Glomerular visceral epithelial cell (primary cell): ENCODE results near the gene MLLT11.
"Not testable (repeated sequence)": the region's sequence is repeated elsewhere in the genome, so short reads cannot be mapped to it uniquely, and the experiment has no call there.

Experiments used
- DNase-seq: peaks from one replicate; pipeline ENCODE4 v3.0.0-alpha.2; 2016; ENCODE audit errors: extremely low spot score

MLLT11 gene

GRCh38 chr1:151056149-151056548 is 4.0 kb upstream of the MLLT11 start:
- no peak for DNase-seq

DNA sequence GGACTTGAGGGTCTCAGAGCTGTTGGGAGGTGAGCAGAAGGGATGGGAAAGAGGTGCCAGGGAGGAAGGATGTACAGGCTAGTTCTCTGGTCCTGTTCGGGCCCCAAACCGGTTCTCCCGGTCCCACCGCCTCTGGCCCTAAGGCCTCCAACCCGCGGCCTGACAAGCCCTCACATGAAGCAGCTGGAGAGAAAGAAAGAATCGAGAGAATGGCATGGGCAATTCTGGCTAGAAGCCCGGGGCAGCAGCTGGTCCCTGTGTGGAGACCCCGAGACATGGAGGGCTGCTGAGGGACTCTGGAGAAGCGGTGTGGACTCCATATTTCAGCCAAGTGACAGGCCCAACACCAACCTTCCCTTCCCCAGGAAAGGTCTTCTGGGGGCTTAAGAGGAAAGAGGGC is 1.5 kb upstream of the MLLT11 start:
- DNase-seq = peak; percentile 18

GRCh38 chr1:151059109-151060006 is 839 bp upstream of the MLLT11 start, which contains the start of gene CDC42SE1:
CDC42SE1 (minus strand) TSS chr1:151059622; CDS start chr1:151055730, 3,892 bp downstream.
- DNase-seq = peak; percentile 89

GRCh38 chr1:151060657-151061421 is 642 bp downstream of the MLLT11 start:
- no peak for DNase-seq

GRCh38 chr1:151061704-151062103 is 1.5 kb downstream of the MLLT11 start:
- no peak for DNase-seq

- DNase-seq = peak; percentile 70
These were observed 2.7 kb downstream of the MLLT11 start for GRCh38 chr1:151062741-151063371.

GRCh38 chr1:151065089-151065645 is 5.0 kb downstream of the MLLT11 start:
- DNase-seq = no peak

DNA sequence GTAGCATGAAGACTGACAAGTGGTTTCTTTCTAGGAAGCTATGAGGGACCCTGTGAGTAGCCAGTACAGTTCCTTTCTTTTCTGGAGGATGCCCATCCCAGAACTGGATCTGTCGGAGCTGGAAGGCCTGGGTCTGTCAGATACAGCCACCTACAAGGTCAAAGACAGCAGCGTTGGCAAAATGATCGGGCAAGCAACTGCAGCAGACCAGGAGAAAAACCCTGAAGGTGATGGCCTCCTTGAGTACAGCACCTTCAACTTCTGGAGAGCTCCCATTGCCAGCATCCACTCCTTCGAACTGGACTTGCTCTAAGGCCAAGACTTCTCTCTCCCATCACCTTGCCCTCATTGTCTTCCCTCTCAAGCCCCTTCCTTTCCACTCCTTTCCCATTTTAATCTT is 7.0 kb downstream of the MLLT11 start:
- no peak for DNase-seq

- no peak for DNase-seq
These were observed 8.9 kb downstream of the MLLT11 start for GRCh38 chr1:151069103-151069486.

GRCh38 chr1:151070474-151071276 is 10.5 kb downstream of the MLLT11 start, which contains the start of gene GABPB2:
GABPB2 (plus strand) TSS chr1:151070761; CDS start chr1:151088190, 17,429 bp downstream.
- DNase-seq = peak; percentile 92

GRCh38 chr1:151072224-151072623 is 12.0 kb downstream of the MLLT11 start:
- no peak for DNase-seq

GRCh38 chr1:151085953-151086559 is 25.9 kb downstream of the MLLT11 start:
- DNase-seq = no peak

DNA sequence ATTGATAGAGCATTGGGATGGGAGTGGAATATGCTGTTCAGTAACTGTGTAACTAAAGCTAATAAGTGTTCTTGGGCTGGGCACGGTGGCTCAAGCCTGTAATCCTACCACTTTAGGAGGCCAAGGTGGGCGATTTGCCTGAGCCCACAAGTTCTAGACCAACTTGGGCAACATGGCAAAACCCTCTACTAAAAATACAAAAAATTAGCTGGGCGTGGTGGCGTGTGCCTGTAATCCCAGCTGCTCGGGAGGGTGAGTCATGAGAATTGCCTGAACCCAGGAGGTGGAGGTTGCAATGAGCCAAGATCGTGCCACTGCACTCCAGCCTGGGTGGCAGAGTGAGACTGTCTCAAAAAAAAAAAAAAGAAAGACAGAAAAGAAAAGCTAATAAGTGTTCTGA is 37.2 kb downstream of the MLLT11 start:
- not testable (repeated sequence) for DNase-seq

- no peak for DNase-seq
These were observed 37.9 kb downstream of the MLLT11 start for GRCh38 chr1:151098126-151098525.

DNA sequence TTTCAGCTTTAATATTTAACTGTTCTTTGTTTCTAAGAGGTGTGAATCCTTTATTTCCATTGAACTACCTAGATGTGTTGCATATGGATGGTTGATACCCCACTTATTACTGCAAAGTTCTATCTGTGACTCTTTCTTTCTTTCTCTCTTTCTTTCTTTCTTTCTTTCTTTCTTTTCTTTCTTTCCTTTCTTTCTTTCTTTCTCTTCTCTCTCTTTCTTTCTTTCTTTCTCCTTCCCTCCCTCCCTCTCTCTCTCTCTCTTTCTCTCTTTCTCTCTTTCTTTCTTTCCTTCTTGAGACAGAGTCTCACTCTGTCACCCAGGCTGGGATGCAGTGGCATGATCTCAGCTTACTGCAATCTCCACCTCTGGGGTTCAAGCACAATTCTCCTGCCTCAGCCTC is 44.4 kb downstream of the MLLT11 start:
- no peak for DNase-seq

DNA sequence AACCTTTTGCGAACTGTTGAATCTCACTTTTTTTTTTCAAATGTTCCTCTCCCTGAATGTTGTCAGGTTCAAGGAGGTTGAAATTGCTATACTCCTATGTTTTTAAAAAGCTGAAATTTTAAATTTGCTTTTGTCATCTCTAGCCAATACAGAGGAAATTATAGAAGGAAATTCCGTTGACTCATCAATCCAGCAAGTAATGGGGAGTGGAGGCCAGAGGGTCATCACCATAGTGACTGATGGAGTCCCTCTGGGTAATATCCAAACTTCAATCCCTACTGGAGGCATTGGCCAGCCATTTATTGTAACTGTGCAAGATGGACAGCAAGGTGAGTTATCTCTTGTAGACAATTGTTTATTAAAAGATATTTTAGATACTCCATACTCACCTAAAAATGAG is 46.7 kb downstream of the MLLT11 start:
- DNase-seq = peak; percentile 20

- DNase-seq = no peak
These were observed 48.1 kb downstream of the MLLT11 start for GRCh38 chr1:151108331-151108730.

DNA sequence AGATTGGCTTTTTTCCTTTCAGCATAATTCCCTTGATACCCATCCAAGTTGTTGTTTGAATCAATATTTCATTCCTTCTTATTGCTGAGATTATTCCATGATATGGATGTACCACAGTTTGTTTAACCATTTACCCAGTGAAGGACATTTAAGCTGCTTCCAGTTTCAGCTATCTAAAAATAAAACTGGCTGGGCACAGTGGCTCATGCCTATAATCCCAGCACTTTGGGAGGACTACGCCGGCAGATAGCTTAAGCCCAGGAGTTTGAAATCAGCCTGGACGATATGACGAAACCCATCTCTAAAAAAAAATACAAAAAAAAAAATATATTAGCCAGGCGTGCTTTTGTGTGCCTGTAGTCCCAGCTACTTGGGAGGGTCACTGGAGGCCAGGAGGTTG is 53.7 kb downstream of the MLLT11 start:
- no peak for DNase-seq
